ENCODE results near the gene SPTSSB.
A peak's percentile ranks its signal among the peaks of the same experiment; 100 is the strongest.

SPTSSB gene

DNA sequence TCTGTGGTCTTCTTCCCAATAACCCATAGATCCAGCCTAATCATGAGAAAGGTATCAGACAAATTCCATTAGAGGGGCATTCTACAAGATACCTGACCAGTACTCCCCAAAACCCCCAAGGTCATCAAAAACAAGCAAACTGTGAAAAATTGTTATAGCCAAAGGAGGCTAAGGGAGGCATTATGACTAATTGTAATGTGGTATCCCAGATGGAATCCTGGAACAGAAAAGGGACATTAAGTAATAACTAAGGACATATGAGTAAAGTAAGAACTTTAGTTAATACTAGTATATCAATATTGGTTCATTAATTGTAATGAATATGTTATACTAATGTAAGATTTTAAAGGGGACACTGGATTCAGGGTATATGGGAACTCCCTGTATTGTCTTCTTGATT lies 20.4 kb downstream of the SPTSSB start:
- no peaks in the 10 kb centered on the region for H3K27me3 ChIP-seq (replicated peaks)
- TF ChIP-seq CTCF (IDR thresholded peaks at IDR 0.05; ENCODE audit: low read depth, low read length, missing control alignments), result no peak
- in situ Hi-C loops (cut with HindIII; ENCODE audit: low pct_ligation_motif_present, low sequenced_read_pairs), result no loop called here
- DNase-seq, result no peak
- no peaks in the 10 kb centered on the region for H3K36me3 ChIP-seq (replicated peaks)
- no peak overlapping the region for H3K27ac ChIP-seq
- no peak overlapping the region for H3K4me3 ChIP-seq (ENCODE audit: low read depth, low read length)

DNA sequence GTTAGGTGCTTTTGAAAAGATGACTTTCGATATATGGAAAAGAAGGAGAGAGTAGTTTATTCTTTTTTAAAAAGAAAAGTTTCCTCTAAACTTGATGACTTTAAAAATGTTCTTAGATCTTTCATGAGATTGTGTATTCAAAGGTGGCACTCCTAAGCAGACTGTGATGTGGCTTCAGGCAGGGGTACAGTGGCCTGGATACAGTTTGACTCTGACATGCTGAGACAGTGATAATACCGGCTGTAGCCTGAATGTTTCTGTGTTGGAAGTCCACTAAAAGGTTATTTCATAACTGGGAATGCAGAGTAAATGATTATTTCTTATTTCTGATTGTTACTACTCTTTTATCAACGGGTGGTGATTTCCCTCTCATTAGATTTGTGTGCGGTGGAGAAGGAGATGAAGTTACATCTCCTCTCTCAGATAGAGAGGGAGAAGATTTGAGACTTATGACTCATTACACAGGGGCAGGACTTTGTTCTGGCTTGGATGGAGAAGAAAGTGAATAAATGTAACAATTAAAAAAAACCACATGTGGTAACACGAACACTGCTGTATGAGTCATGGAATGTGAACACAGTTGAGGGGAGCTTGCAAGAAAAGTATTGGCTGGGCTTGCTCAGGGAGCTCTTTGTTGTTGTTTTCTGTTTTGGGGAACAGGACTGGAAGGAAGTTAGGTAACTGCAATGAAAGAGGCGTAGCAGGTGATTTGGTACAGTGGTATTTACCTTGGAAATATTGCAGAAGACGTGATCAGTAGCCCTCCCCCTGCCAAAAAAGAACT lies 21.6 kb downstream of the SPTSSB start:
- H3K36me3 ChIP-seq (replicated peaks), result no peaks in the 10 kb centered on the region
- DNase-seq, result peak; percentile 80

GRCh38 chr3:161348796-161349400 lies 22.4 kb downstream of the SPTSSB start:
- in situ Hi-C loops (cut with HindIII; ENCODE audit: low pct_ligation_motif_present, low sequenced_read_pairs), result no loop called here
- Histone ChIP-seq H3K27ac (no peak overlapping the region), H3K4me3 (ENCODE audit: low read depth, low read length) (no peak overlapping the region), H3K36me3 (replicated peaks) (no peaks in the 10 kb centered on the region), H3K27me3 (replicated peaks) (no peaks in the 10 kb centered on the region)
- peak; percentile 2 for DNase-seq
- TF ChIP-seq CTCF (IDR thresholded peaks at IDR 0.05; ENCODE audit: low read depth, low read length, missing control alignments), result no peak

More for the DNA sequence above, 21.6 kb downstream of the SPTSSB start:
- no peak for TF ChIP-seq CTCF (IDR thresholded peaks at IDR 0.05; ENCODE audit: low read depth, low read length, missing control alignments)
- Histone ChIP-seq H3K27ac (no peak overlapping the region), H3K27me3 (replicated peaks) (no peaks in the 10 kb centered on the region), H3K4me3 (ENCODE audit: low read depth, low read length) (no peak overlapping the region)
- in situ Hi-C loops (cut with HindIII; ENCODE audit: low pct_ligation_motif_present, low sequenced_read_pairs), result no loop called here

DNA sequence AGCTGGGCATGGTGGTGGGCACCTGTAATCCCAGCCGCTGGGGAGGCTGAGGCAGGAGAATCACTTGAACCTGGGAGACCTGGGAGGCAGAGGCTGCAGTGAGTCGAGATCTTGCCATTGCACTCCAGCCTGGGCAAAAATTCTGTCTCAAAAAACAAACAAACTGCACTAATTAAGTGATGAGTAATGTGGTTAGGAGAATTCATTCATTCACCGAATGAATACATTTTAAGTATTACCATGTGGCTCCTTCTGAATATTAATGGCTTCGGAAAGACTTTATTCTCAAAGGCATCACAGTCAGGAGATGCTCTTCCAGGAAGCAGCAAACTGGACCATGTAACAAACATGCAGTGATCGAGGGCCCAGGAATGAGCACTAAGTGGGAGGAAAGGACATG lies 23.6 kb downstream of the SPTSSB start:
- H3K36me3 ChIP-seq (replicated peaks), result no peaks in the 10 kb centered on the region
- in situ Hi-C loops (cut with HindIII; ENCODE audit: low pct_ligation_motif_present, low sequenced_read_pairs), result no loop called here
- no peak for TF ChIP-seq CTCF (IDR thresholded peaks at IDR 0.05; ENCODE audit: low read depth, low read length, missing control alignments)
- no peak overlapping the region for H3K27ac ChIP-seq
- no peak for DNase-seq
- no peak overlapping the region for H3K4me3 ChIP-seq (ENCODE audit: low read depth, low read length)
- H3K27me3 ChIP-seq (replicated peaks), result no peaks in the 10 kb centered on the region

DNA sequence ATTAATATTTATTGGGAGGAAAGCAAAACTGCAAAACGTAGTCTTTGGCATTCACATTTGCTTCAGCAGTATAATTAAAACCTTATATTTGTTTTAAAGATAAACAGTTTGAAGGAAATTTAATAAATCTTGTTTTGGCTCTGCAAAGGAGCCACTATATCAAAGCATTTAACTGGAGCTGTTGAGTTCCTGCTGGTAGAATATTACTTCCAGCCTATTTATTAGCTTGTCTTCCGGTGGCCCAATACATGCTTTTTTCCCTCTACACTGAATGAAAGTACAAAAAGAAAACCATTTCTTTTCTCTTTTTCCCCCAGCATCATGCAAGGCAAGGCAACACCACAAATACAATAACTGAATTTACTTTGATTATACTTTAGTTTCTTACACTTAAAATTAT lies 26.3 kb downstream of the SPTSSB start:
- DNase-seq, result no peak
- no peak overlapping the region for H3K4me3 ChIP-seq (ENCODE audit: low read depth, low read length)
- no peak overlapping the region for H3K27ac ChIP-seq
- H3K27me3 ChIP-seq (replicated peaks), result no peaks in the 10 kb centered on the region
- H3K36me3 ChIP-seq (replicated peaks), result no peaks in the 10 kb centered on the region
- in situ Hi-C loops (cut with HindIII; ENCODE audit: low pct_ligation_motif_present, low sequenced_read_pairs), result no loop called here
- TF ChIP-seq CTCF (IDR thresholded peaks at IDR 0.05; ENCODE audit: low read depth, low read length, missing control alignments), result no peak
